Amniotic stem cell (primary cell): Measurements from ENCODE around the gene TFR2.
"Not testable (repeated sequence)": the region's sequence is repeated elsewhere in the genome, so short reads cannot be mapped to it uniquely, and the experiment has no call there.

Experiments used
- DNase-seq: peaks from one replicate; lab custom pipeline; 2025; lab: John Stamatoyannopoulos, UW

Gene TFR2

DNA sequence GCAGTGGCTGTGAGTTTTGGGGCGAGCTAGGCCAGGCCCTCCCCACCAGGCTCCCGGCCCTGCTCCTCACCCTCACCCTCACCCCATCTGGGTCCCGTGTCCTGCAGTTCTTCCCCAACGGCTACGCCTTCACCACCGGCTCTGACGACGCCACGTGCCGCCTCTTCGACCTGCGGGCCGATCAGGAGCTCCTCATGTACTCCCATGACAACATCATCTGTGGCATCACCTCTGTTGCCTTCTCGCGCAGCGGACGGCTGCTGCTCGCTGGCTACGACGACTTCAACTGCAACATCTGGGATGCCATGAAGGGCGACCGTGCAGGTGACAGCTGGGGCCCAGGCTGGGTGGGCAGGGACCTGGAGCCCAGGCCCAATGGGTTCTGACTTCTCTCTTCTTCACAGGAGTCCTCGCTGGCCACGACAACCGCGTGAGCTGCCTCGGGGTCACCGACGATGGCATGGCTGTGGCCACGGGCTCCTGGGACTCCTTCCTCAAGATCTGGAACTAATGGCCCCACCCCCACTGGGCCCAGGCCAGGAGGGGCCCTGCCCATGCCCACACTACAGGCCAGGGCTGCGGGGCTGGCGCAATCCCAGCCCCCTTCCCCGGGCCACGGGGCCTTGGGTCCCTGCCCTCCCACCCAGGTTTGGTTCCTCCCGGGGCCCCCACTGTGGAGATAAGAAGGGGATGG, 37.1 kb upstream of the TFR2 start:
- no peak for DNase-seq

DNA sequence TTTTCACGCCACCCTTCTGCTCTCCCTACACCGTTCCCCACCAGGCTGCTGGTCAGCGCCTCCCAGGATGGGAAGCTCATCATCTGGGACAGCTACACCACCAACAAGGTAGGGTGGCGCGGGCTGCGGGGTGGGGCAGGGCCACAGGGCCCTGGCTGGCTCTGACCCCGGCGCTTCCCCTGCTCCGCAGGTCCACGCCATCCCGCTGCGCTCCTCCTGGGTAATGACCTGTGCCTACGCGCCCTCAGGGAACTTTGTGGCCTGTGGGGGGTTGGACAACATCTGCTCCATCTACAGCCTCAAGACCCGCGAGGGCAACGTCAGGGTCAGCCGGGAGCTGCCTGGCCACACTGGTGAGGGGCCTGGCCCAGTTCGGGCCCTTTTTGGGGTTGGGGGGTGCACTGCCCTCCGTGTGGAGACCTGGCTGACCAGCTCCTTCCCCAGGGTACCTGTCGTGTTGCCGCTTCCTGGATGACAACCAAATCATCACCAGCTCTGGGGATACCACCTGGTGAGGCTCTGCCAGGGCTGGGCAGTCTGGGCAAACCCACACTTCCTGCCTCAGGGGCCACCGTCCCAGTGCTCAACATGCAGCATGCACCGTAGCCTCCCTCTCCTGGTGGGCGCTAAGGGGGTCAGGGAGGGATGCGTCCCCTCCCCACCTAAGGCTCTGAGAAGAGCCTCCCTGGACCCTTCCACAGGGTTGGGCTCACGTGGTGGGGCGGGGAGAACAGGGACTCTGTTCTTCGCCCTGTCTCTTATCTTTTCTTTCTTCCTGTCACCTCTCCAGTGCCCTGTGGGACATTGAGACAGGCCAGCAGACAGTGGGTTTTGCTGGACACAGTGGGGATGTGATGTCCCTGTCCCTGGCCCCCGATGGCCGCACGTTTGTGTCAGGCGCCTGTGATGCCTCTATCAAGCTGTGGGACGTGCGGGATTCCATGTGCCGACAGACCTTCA, 36.2 kb upstream of the TFR2 start:
- no peak for DNase-seq

DNA sequence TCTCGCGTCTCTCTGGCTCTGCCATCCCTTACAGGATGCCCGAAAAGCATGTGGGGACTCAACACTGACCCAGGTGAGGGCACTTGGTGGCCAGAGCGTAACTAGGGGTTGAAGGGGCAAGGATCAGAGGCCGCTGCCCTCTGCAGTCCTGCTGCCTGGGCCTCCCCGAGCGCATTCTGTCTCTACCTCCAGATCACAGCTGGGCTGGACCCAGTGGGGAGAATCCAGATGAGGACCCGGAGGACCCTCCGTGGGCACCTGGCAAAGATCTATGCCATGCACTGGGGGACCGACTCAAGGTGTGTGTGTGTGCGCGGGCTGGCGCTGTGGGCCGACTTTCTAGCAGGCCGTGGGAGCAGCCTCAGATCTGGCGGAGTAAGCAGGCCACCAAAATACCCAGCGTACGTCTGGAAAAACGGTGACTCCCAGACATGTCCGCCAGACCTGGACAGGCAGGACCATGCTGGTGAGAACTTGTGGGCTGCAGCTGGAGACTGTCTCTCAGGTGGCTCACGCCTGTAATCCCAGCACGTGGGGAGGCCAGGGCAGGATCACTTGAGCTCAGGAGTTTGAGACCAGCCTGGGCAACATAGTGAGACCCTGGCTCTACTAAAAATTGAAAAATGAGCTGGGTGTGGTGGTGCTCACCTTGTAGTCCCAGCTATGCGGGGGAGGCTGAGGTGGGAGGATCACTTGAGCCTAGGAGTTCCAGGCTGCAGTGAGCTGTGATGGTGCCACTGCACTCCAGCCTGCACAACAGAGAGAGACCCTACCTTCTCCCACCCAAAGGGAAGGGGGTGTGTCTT, 35.4 kb upstream of the TFR2 start:
- no peak for DNase-seq

DNA sequence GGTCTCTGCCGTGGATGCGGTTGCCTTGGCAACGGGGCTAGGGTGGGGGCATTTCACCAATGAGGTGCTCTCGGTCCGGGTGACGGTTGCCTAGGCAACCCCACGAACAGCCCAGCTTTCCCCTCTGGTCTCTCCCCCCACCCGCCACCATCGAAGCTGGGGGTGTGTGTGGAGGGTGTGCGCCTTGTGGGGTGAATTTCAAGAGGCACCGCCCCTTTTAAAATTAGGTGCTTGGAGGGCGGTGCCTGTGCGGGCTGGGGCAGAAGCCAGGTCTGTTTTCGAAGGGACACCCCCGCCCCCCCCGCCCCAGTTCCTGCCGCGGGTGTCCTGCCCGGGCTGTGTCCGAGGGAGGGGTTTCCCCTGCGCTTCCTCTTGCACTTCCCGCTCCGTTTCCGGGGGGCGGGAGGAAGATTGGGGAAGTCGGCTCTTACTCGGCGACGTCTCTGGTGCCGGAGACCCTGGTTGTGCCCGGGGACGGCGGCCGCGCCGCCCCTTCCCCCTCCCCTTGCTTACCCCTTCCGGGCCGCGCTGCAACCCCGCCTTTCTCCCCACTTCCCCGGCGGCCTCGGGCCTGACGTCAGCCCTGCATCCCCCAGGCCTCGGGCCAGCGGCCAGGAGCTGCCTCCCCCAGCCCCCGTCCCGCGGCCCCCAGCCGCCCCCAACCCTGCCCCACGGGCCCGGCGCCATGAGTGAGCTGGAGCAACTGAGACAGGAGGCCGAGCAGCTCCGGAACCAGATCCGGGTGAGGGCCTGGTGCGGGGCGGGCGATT, 34.4 kb upstream of the TFR2 start:
- DNase-seq, result no peak

DNA sequence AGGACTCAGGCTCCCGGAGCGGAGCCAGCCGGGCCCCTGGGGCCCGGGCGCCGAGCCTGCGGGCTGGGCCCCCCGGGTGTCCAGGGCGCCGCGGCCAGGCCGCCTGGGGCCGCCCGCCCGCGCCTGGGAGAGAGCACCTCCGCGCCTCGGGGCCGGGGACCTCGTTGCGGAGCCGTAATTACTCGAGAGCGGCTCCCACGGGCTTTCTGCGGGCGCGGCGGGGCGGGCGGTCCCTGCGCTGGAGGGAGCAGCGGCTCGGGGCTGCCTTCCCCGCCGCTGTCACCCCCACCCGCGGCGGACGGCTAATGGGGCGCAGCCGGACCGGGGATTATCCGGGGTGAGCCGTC, 33.7 kb upstream of the TFR2 start:
- DNase-seq, result no peak

DNA sequence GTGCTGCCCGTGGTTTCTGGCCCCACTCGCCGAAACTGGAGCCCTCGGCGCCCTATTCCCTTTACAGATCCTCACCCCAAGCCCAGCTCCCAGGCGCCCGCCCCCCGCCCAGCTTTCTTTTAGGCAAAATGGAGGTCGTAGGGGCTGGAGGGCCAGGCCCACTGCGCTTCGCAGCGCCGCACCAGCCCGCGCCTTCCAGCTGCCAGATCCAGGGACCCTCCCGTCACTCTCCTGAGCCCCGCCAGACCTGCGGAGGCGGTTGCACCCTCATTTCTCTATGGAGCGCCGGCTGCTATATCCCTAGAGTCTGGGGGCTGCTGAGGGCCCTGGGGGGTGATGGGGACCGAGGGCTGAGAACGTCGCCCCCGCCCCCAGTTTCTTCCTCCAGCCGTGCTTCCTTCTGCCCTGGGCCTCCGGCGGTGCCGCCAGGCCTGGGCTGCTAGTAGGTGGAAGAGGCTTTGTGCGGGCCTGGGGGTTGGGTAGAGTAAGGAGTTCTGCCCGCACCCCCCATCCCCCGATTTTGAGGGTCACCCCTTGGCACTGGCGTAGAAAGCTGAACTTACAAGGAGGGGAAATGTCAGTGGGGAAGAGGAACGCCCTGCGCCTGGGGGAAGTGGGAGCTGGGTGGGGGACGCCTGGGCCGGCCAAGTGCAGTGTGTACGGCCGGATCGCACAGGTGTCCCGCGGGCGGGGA, 33.2 kb upstream of the TFR2 start:
- no peak for DNase-seq

DNA sequence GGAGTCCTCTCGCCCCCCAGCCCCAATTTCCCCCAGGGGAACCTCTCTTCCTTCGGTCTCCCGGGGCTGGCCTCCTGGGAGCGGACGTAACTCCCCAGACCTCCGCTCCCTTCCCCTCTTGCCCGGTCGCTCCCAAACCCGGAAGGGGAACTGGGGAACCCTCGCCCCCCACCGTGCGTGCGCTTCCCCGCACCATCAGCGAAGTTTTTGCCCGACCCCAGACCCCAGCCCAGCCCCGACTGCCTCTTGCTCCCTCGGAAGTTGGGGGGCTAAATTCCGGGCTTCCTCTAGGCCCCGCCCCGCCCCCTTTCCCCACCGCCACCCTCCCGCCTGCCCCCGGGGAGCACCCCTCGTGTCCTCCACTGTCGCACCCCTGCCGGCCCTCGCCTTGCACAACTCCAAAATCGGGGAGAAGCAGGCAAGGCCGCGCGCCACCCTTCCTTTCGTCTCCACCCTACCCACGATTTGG, 32.6 kb upstream of the TFR2 start:
- no peak for DNase-seq

DNA sequence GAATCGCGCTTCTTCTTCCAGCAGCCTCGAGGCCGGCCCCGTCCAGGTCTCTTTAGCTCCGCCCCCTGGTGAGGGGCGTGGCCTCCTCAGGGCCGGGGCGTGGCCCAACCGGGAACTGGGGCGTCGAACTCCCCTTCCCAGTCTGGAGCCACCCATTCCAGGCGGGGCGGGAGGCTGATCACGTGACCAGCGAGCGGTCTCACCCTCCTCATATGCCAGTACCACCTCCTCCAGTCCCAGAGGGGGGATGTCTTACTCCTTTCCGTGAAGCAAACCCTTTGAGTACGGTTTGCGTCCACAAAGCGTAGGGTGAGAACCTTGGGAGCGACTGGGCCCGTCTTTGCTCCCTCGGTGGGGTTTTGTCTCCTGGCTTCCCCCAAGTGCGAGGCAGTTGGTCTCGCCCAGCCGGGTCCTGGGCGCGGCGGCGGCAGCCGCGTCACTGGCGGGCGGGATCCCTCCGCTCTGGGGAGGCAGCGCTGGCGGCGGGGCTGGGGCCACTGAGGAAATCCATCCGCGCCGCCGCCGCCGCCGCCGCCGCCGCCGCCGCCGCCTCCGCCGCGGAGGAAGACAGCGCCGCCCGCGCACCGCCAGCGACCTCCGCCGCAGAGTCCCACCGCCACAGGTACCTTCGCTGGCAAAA, 32.1 kb upstream of the TFR2 start, which contains the start of gene GNB2:
Gene GNB2 (plus strand): TSS at position 439 of the 640 bp plus-strand sequence. CDS start 2,526 bp downstream, outside the sequence.
- peak; percentile 99 for DNase-seq

DNA sequence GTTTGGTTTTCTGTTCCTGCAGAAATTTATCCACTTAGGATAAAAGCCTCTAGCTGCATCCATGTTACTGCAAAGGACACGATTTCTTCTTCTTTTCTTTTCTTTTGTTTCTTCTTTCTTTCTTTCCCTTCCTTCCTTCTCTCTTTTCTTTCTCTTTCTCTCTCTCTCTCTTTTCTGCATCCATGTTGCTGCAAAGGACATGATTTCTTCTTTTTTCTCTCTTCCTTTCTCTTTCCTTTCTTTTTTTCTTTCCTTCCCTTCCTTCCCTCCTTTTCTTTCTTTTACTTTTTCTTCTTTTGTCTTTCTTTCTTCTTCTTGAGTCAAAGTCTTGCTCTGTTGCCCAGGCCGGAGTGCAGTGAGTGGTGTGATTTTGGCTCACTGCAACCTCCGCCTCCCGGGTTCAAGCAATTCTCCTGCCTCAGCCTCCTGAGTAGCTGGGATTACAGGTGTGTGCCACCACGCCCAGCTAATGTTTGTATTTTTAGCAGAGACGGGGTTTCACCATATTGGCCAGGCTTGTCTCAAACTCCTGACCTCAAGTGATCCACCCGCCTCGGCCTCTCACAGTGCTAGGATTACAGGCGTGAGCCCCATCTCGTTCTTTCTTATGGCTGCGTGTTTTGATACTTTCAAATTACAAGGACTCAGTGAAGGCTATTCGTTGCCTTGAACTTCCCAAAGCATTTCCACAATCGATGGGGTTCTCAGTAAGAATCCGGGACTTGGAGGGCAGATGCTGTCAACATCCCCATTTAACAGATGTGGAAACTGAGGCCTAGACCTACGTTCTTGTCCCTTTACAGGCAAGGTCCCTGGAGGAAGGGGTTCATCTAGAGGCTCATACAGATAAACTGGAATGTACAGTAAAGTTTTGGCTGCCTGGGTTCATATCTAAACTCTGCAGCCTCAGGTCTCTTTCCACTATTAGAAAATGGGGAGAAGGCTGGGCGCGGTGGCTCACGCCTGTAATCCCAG, 30.3 kb upstream of the TFR2 start:
- no peak for DNase-seq

DNA sequence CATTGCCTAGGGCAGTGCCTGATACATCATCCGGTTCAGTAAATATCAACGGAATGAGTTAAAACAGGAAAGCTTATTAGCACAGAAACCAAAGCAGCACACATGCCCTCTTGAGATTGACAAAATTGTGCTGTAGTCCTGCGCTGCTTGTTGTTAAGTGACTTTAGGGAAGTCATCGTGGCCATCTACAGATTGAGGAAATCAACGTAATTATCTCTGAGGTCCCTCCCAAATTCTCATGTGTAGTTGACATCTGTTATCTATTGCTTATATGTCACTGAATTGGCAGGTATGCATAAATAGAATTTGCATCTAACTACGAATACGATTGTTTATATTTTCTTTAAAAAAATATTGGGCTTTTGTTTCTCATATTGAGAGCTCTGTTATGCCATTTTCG, 28.7 kb upstream of the TFR2 start:
- DNase-seq, result no peak

DNA sequence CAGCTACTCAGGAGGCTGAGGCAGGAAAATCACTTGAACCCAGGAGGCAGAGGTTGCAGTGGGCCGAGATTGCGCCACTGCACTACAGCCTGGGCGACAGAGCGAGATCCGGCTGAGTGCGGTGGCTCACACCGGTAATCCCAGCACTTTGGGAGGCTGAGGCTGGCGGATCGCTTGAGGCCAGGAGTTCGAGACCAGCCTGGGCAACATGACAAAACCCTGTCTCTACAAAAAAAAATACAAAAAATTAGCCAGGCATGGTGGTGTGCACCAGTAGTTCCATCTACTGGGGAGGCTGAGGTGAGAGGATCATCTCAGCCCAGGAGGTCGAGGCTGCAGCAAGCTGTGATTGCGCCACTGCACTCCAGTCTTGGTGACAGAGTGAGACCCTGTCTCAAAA, 27.8 kb upstream of the TFR2 start:
- not testable (repeated sequence) for DNase-seq

DNA sequence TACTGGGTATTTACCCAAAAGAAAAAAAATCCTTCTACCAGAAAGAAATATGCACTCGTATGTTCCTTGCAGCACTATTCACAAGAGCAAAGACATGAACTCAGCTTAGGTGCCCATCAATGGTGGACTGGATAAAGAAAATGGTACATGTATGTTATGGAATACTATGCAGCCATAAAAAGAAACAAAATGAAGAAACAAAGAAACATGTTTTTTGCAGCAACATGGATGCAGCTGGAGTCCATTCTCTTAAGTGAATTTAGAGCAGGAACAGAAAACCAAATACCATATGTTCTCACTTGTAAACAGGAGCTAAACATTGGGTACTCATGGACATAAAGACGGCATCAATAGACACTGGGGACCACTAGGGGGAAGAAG, 26.7 kb upstream of the TFR2 start:
- DNase-seq, result no peak

DNA sequence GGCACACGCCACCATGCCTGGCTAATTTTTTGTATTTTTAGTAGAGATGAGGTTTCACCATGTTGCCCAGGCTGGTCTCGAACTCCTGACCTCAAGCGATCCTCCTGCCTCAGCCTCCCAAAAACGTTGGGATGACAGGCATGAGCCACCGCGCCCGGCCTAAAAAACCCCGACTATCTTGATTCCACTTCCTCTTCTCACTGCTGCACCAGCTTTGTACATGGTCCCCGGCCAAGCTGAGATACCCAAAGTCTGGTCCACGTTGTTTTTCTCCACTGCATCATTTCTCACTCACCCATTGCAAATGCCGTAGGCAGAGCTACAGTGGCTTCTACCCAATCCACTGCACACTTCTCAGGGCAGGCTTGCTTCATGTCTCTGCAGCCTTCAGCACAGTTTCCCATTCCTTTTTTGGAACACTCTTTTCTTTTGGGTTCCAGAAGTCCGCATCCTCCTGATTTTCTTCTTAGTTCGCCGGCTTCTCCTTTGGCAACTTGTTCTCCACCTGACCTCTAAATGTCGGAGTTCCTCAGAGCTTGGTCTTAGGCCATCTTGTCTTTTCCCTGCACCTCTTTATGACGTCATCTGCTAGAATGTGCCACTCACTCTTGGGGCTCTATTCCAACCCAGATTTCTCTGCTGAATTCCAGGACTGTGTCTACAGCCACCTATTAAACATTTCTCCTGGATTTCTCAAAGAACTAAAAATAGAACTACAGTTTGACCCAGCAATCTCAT, 26.1 kb upstream of the TFR2 start:
- DNase-seq, result no peak

DNA sequence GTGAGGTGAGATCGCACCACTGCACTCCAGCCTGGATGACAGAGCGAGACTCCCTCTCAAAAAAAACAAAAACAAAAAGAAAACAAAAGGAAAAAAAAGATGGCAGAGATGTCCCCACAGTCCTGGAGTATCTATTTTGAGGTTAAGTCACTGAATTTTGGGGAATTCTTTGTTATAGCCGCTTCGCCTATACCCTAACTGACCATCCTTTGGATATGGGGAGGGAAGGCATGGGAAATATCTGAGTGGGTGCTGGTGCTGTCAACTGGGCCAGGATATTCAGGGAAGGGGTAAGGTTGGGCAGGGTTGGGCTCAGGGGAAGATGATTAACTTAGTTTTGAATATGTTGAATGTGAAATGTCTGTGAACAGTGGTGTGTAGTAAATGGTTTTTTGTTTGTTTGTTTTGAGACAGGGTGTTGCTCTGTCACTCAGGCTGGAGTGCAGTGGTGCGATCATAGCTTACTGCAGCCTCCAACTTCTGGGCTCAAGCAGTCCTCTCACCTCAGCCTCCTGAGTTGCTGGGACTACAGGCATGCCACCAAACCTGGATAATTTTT, 23.9 kb upstream of the TFR2 start:
- DNase-seq, result no peak

DNA sequence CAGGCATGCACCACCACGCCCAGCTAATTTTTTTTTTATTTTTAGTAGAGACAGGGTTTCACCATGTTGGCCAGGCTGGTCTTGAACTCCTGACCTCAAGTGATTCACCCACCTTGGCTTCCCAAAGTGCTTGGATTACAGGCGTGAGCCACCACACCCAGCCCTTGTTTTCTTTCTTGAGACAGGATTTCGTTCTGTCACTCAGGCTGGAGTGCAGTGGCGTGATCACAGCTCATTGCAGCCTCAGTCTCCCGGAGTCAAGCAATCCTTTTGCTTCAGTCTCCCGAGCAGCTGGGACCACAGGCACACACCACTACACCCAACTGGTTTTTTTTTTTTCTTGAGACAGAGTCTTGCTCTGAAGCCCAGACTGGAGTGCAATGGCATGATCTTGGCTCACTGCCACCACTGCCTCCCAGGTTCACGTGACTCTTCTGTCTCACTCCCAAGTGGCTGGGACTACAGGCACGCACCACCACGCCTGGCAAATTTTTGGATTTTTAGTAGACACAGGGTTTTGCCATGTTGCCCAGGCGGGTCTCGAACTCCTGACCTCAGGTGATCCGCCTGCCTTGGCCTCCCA, 20.9 kb upstream of the TFR2 start:
- DNase-seq, result not testable (repeated sequence)

DNA sequence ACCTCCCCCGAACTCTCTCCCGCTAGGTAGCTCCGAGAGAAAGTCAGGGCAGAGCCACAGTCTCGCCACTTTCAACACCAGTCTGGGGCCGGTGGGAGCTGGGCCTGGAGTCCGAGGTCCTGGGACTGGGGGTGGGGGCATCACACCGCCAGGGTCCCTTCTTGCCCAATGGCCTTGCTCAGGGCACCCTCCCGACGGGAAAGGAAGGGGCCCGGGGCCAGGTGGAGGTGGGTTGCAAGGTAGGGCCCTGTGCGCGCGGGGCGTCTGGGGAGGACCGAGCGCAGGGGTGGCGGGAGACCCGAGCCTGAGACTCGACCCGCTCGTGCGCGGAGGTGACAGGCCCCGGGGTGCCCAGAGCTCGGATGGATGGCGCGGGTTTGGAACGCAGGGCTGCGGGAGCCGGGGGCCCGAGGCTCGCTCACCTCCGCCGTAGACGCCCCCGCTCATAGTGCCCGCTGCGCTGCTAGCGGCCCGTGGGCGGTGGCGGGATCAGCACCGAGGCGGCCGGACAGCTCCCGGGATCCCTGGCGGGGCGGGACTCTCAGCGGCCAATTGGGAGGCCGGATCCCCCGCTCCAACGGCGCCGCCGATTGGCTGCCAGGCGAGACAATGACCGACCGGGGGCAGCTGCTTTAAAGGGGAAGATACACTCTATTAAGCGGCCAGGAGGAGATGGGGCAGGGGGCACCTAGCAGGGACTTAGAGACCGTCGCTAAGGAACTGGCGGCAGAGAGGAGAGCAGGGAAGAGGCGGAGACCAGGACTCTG, 14.7 kb upstream of the TFR2 start, which contains the start of gene ACTL6B:
Gene ACTL6B (minus strand): TSS at position 541 of the 767 bp plus-strand sequence. CDS start 94 bp downstream, at position 447.
- no peak for DNase-seq
